SK-N-SH (cell line): ENCODE data around the gene SLC6A2. TPM values are rescaled to one million over a fixed set of nuclear protein-coding genes. Genes with fewer than 3 reads are reported as not detected.

Experiments used
- CTCF ChIA-PET: fragments of 300-600, 350-600 bp; formaldehyde crosslinking; extraction: SDS; loops from one replicate; lab custom pipeline; 2021; lab: Yijun Ruan, JAX
- POLR2A ChIA-PET: fragments of 350-600 bp; sonication (Branson Sonifier 250); formaldehyde crosslinking; extraction: SDS; loops from one replicate; lab custom pipeline; 2020; ENCODE audit warnings: antibody characterized with exemption, inconsistent platforms; lab: Yijun Ruan, JAX
- DNase-seq: peaks from one replicate; pipeline ENCODE4 v3.0.0; 2012
- H2AFZ ChIP-seq: fragments of 200-600 bp; sonication (generic); 2 replicates; pipeline ENCODE4 v1.8.1; 2016; ENCODE audit warnings: antibody characterized with exemption, mild to moderate bottlenecking, low read depth
- H3F3A ChIP-seq: fragments of 200-600 bp; sonication (generic); replicated peaks from 2 replicates; pipeline ENCODE3; 2016; ENCODE audit warnings: antibody characterized with exemption, mild to moderate bottlenecking; ENCODE audit not compliant: insufficient read depth
- H3K27ac ChIP-seq, 2 experiments: fragments of 200-500 bp in 1 of 2; fragments of 200-600 bp in 1 of 2; sonication (Bioruptor generic) in 1 of 2; sonication (generic), shearing (Covaris generic) in 1 of 2; 2 replicates each; pipeline versions ENCODE4 v1.5.1 to v1.6.1; 2014 to 2016; ENCODE audit warnings: low read depth in 2 of 2, inconsistent platforms in 1 of 2, low read length in 1 of 2, mild to moderate bottlenecking in 1 of 2, mixed read lengths in 1 of 2
- H3K27me3 ChIP-seq: fragments of 200-600 bp; sonication (generic), shearing (Covaris generic); 2 replicates; pipeline ENCODE4 v1.6.1; 2016; ENCODE audit warnings: mixed run types; ENCODE audit not compliant: insufficient read depth
- H3K36me3 ChIP-seq, 2 experiments: fragments of 200-500 bp in 1 of 2; fragments of 200-600 bp in 1 of 2; sonication (Bioruptor generic) in 1 of 2; sonication (generic) in 1 of 2; replicated peaks in 1 of 2; 2 replicates each; pipeline versions ENCODE3 to v1.5.1; 2014 to 2016; ENCODE audit warnings: low read length in 1 of 2, mild to moderate bottlenecking in 1 of 2; ENCODE audit not compliant: insufficient read depth in 2 of 2, control insufficient read depth in 1 of 2
- H3K4me1 ChIP-seq, 2 experiments: fragments of 200-500 bp in 1 of 2; fragments of 200-600 bp in 1 of 2; sonication (Bioruptor generic) in 1 of 2; sonication (generic), shearing (Covaris generic) in 1 of 2; 2 replicates each; pipeline versions ENCODE4 v1.5.1 to v1.6.1; 2014 to 2016; ENCODE audit warnings: low read depth in 1 of 2, low read length in 1 of 2, mixed run types in 1 of 2; ENCODE audit not compliant: insufficient read depth in 2 of 2, control insufficient read depth in 1 of 2
- H3K4me2 ChIP-seq: fragments of 200-600 bp; sonication (generic), shearing (Covaris generic); 2 replicates; pipeline ENCODE4 v1.6.1; 2017; ENCODE audit warnings: mixed run types
- H3K4me3 ChIP-seq, 2 experiments: fragments of 200-500 bp in 1 of 2; fragments of 200-600 bp in 1 of 2; sonication (Bioruptor generic) in 1 of 2; sonication (generic), shearing (Covaris generic) in 1 of 2; 2 replicates each; pipeline versions ENCODE4 v1.5.1 to v1.8.1; 2014 to 2016; ENCODE audit warnings: low read depth in 2 of 2, inconsistent platforms in 1 of 2, low read length in 1 of 2, mild to moderate bottlenecking in 1 of 2, mixed read lengths in 1 of 2, moderate library complexity in 1 of 2
- H3K79me2 ChIP-seq: fragments of 200-600 bp; sonication (generic); 2 replicates; pipeline ENCODE4 v1.8.1; 2017; ENCODE audit warnings: mild to moderate bottlenecking; ENCODE audit not compliant: insufficient read depth
- H3K9ac ChIP-seq: fragments of 200-600 bp; sonication (generic); 2 replicates; pipeline ENCODE4 v1.6.1; 2017; ENCODE audit warnings: mixed run types
- H3K9me2 ChIP-seq: fragments of 200-600 bp; sonication (generic); 2 replicates; pipeline ENCODE4 v1.6.1; 2017; ENCODE audit warnings: mixed run types
- H3K9me3 ChIP-seq: fragments of 200-600 bp; sonication (generic); 2 replicates; pipeline ENCODE4 v1.6.1; 2017; ENCODE audit warnings: mixed run types, mild to moderate bottlenecking, moderate library complexity
- H4K20me1 ChIP-seq: fragments of 200-600 bp; sonication (generic); 2 replicates; pipeline ENCODE4 v1.6.1; 2017; ENCODE audit warnings: mild to moderate bottlenecking, mixed run types; ENCODE audit not compliant: insufficient read depth
- CHD2 ChIP-seq: fragments of 150-350 bp; IDR thresholded peaks from 2 replicates; pipeline ENCODE4 v1.6.1; 2018; ENCODE audit warnings: low read length; ENCODE audit not compliant: partially characterized antibody
- GATA2 ChIP-seq: sonication (generic); formaldehyde crosslinking; IDR thresholded peaks from 2 replicates; pipeline ENCODE4 v1.5.0; 2020; ENCODE audit warnings: mild to moderate bottlenecking, missing genetic modification reagents
- NFIC ChIP-seq: IDR thresholded peaks from 2 replicates; pipeline ENCODE4 v1.4.0; 2012; ENCODE audit warnings: borderline replicate concordance
- RAD21 ChIP-seq: IDR thresholded peaks from 2 replicates; pipeline ENCODE4 v1.6.1; 2012; ENCODE audit warnings: mild to moderate bottlenecking, low read length
- SIN3A ChIP-seq: IDR thresholded peaks from 2 replicates; pipeline ENCODE4 v1.6.1; 2012; ENCODE audit warnings: low read depth, mild to moderate bottlenecking, low read length, moderate library complexity, borderline replicate concordance
- SMC3 ChIP-seq: IDR thresholded peaks from 2 replicates; pipeline ENCODE4 v1.6.1; 2012; ENCODE audit warnings: low read depth, low read length, improper control_type of control experiment
- WGBS: methylation state at CpG from one replicate; pipeline ENCODE4 v1.1.6; 2017; ENCODE audit warnings: low lambda C conversion rate; 5-methylcytosine and 5-hydroxymethylcytosine counted together
- polyA plus RNA-seq, 3 experiments: library from polyadenylated mRNA; depleted of rRNA; stranded (reverse); fragments of >200 nt; gene quantifications; 2 replicates each; pipeline ENCODE4 v1.2.3, GENCODE V29; 2012
- TF ChIP-seq, protein P1 (sequence below): IDR thresholded peaks from 2 replicates; pipeline ENCODE4; 2012
- TF ChIP-seq, protein P2 (sequence below): IDR thresholded peaks from 2 replicates; pipeline ENCODE4 v1.6.1; 2012; ENCODE audit warnings: mild to moderate bottlenecking, low read depth, low read length, moderate library complexity
- TF ChIP-seq, protein P3 (sequence below): fragments of 200-600 bp; sonication (generic); IDR thresholded peaks from 2 replicates; pipeline ENCODE4 v1.6.1; 2017; ENCODE audit warnings: antibody characterized with exemption, mild to moderate bottlenecking, moderate library complexity

SLC6A2 gene
- polyA plus RNA-seq, 1 of the 3 experiments (the other 2 are of a cell fraction): 3.3 TPM

DNA sequence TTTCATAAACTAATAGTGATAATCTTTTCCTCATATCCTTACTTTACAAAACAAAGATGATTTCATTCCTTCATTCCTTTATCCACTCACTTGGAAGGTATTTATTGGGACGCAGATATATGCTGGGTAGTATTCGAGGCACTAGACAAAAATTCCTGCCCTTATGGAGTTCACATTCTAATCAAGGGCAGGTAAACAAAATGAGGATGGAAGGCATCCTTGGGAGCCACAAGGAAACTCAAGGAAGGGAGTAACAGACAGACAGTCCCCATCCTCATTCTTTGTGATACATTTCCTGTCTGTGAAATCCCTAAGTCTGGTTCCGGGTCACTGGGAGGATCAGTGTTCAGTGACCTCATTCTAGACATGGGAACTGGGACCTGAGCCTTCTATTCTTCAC is 45.2 kb downstream of the SLC6A2 start:
- Histone ChIP-seq H3K27ac (peak overlapping the region in 1 of 2 experiments; percentile 76; a peak in 2 of 4 replicates), H3K36me3 (peaks cover 0 to 17% of the 10 kb centered on the region in 2 experiments), H2AFZ (no peak overlapping the region), H3K9me2 (no peaks in the 10 kb centered on the region), H3K4me2 (no peak overlapping the region), H3K79me2 (no peaks in the 10 kb centered on the region), H3K27me3 (no peaks in the 10 kb centered on the region; the same call in 1 of the 2 replicates), H3K9ac (no peak overlapping the region), H3K9me3 (no peaks in the 10 kb centered on the region), H3K4me1 (peaks cover 0 to 52% of the 10 kb centered on the region in 2 experiments; a peak in 2 of 4 replicates), H4K20me1 (no peaks in the 10 kb centered on the region), H3K4me3 (no peak overlapping the region), H3F3A (no peaks in the 10 kb centered on the region)
- TF ChIP-seq GATA2 (CRISPR knock-in tag): no peak
- TF ChIP-seq, protein P1, sequence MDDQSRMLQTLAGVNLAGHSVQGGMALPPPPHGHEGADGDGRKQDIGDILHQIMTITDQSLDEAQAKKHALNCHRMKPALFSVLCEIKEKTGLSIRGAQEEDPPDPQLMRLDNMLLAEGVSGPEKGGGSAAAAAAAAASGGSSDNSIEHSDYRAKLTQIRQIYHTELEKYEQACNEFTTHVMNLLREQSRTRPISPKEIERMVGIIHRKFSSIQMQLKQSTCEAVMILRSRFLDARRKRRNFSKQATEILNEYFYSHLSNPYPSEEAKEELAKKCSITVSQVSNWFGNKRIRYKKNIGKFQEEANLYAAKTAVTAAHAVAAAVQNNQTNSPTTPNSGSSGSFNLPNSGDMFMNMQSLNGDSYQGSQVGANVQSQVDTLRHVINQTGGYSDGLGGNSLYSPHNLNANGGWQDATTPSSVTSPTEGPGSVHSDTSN: no peak
- no peak for TF ChIP-seq CHD2
- DNase-seq: no peak
- WGBS: 62% methylated on average over 3 of the region's 3 CpGs
- ChIA-PET CTCF (interaction anchor here (0.6 to 5.4 kb wide), 29 partner anchors 7 to 245 kb away, joined by 3 to 92 read pairs (median 4); partner anchors contain the start of gene SLC6A2), POLR2A (interaction anchor here (0.9 kb wide), 1 partner anchor 41 kb away, joined by 3 read pairs; no protein-coding TSS in a partner anchor)

DNA sequence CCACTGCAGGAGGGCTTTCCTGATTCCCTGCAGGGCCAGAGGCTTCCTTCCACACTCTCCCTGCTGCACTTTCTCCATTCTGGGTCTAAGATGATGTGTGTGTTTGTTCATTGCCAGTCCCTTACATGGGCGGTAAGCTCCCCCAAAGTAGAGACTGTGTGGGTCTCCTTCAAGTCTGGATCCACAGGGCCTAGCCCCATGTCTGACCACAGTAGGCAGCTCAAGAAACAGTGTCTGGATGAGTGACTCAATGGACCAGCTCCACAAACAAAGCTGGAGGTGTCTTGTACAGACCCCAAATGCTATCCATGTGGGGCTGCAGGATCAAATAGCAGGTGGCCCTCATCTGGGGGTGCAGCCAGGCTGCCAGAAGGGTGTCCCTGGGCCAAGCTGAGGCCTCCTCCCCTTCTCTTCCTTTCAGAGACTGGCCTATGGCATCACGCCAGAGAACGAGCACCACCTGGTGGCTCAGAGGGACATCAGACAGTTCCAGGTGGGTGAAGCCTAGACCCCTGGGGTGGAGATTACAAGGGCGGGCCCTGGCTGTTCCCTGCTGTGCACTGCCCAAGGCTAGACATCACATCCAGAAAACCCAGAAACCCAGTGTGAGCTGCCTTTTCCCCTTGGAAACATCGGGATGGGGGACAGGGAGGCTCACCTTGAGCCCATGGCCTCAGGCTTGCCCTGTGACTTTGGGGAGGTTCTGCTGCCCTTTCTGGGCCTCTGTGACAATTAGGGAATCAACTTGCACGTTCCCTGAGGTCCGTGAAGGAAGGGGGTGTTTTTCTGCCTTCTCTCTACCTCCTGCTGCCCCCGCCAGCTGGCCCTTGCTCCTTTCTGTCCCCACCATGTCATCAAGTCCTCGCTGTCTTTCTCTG is 45.9 kb downstream of the SLC6A2 start:
- Histone ChIP-seq H4K20me1 (no peaks in the 10 kb centered on the region), H3F3A (no peaks in the 10 kb centered on the region), H3K4me2 (no peak overlapping the region), H3K9ac (no peak overlapping the region), H3K27me3 (no peaks in the 10 kb centered on the region; the same call in 1 of the 2 replicates), H3K9me2 (no peaks in the 10 kb centered on the region), H3K79me2 (no peaks in the 10 kb centered on the region), H3K9me3 (no peaks in the 10 kb centered on the region), H3K27ac (peak overlapping the region in 1 of 2 experiments; percentile 76; a peak in 2 of 4 replicates), H3K4me3 (no peak overlapping the region), H3K4me1 (peaks cover 0 to 57% of the 10 kb centered on the region in 2 experiments; a peak in 2 of 4 replicates), H3K36me3 (peaks cover 0 to 17% of the 10 kb centered on the region in 2 experiments), H2AFZ (no peak overlapping the region)
- ChIA-PET POLR2A (interaction anchor here (0.9 kb wide), 1 partner anchor 42 kb away, joined by 3 read pairs; no protein-coding TSS in a partner anchor), CTCF (interaction anchor here (0.6 to 5.4 kb wide), 32 partner anchors 8 to 245 kb away, joined by 3 to 92 read pairs (median 4); partner anchors contain the start of gene SLC6A2)
- TF ChIP-seq, protein P2, sequence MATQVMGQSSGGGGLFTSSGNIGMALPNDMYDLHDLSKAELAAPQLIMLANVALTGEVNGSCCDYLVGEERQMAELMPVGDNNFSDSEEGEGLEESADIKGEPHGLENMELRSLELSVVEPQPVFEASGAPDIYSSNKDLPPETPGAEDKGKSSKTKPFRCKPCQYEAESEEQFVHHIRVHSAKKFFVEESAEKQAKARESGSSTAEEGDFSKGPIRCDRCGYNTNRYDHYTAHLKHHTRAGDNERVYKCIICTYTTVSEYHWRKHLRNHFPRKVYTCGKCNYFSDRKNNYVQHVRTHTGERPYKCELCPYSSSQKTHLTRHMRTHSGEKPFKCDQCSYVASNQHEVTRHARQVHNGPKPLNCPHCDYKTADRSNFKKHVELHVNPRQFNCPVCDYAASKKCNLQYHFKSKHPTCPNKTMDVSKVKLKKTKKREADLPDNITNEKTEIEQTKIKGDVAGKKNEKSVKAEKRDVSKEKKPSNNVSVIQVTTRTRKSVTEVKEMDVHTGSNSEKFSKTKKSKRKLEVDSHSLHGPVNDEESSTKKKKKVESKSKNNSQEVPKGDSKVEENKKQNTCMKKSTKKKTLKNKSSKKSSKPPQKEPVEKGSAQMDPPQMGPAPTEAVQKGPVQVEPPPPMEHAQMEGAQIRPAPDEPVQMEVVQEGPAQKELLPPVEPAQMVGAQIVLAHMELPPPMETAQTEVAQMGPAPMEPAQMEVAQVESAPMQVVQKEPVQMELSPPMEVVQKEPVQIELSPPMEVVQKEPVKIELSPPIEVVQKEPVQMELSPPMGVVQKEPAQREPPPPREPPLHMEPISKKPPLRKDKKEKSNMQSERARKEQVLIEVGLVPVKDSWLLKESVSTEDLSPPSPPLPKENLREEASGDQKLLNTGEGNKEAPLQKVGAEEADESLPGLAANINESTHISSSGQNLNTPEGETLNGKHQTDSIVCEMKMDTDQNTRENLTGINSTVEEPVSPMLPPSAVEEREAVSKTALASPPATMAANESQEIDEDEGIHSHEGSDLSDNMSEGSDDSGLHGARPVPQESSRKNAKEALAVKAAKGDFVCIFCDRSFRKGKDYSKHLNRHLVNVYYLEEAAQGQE: no peak
- TF ChIP-seq, protein P3, sequence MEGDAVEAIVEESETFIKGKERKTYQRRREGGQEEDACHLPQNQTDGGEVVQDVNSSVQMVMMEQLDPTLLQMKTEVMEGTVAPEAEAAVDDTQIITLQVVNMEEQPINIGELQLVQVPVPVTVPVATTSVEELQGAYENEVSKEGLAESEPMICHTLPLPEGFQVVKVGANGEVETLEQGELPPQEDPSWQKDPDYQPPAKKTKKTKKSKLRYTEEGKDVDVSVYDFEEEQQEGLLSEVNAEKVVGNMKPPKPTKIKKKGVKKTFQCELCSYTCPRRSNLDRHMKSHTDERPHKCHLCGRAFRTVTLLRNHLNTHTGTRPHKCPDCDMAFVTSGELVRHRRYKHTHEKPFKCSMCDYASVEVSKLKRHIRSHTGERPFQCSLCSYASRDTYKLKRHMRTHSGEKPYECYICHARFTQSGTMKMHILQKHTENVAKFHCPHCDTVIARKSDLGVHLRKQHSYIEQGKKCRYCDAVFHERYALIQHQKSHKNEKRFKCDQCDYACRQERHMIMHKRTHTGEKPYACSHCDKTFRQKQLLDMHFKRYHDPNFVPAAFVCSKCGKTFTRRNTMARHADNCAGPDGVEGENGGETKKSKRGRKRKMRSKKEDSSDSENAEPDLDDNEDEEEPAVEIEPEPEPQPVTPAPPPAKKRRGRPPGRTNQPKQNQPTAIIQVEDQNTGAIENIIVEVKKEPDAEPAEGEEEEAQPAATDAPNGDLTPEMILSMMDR: peak; percentile 65
- TF ChIP-seq SMC3 (peak; percentile 67), SIN3A (no peak), RAD21 (peak; percentile 63), NFIC (peak; percentile 79)
- peak; percentile 65 for DNase-seq
- 49% methylated on average over 7 of the region's 9 CpGs for WGBS
